ENCODE data around the gene BRCA1.

- TF ChIP-seq CTCF (conservative IDR thresholded peaks at IDR 0.05) = no peak
- TF ChIP-seq ZFX (IDR thresholded peaks at IDR 0.05) = no peak
These were observed 90.3 kb downstream of the BRCA1 start for GRCh38 chr17:43034894-43035293.
